ENCODE data around the gene RNF11.

RNF11 gene

DNA sequence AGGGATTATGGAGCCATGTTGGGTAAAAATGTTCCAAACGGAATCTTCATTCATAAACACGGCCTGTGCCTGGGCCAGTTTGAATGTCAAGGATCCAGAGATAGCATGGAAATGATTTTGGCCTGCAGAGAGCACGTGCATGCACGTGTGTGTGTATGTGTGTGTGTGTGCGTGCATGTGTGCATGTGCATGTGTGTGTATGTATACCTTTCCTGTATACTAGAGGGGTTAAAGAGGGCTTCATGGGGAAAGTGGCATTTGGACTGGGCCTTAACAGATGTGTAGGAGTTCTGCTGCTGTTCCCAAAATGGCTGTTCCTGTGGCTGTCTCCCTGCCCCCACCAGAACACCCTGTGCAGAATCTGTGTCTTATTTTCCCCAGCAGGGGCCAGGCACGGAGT lies 72.6 kb downstream of the RNF11 start:
- H3K27me3 ChIP-seq (ENCODE audit: low read depth, low read length) = no peaks in the 10 kb centered on the region

DNA sequence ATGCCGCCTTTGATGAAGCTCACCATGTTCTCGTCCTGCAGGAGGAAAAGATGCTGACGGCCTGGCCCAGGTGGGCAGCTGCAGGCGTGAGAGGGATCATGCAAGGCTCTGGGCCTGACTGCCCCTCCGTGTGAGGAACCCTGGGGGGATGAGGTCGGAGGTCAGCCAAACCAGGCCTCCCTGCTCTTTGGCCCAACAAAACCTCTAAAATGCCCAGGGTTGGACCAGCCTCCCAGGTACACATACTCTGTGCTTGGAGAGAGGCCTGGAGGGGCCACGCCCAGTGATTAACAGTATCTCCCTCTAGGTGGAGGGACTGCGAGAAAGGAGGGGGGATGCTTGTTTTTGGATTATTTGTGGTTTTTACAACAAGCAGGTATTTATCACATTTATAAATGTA lies 73.2 kb downstream of the RNF11 start:
- Histone ChIP-seq H3K9me3 (ENCODE audit: control insufficient read depth in 1 of 2, low read length in 2 of 2) (no peaks in the 10 kb centered on the region), H3K27me3 (ENCODE audit: low read depth, low read length) (no peaks in the 10 kb centered on the region), H3K4me1 (ENCODE audit: control insufficient read depth in 1 of 2, insufficient read depth in 2 of 2, low read length in 2 of 2) (no peaks in the 10 kb centered on the region), H3K27ac (ENCODE audit: low read length) (no peak overlapping the region), H3K4me3 (ENCODE audit: low read depth in 1 of 2, low read length in 2 of 2) (no peak overlapping the region), H3K36me3 (ENCODE audit: control insufficient read depth in 1 of 2, insufficient read depth in 2 of 2, low read length in 2 of 2) (no peaks in the 10 kb centered on the region)

More for the DNA sequence above, 72.6 kb downstream of the RNF11 start:
- Histone ChIP-seq H3K4me1 (ENCODE audit: control insufficient read depth in 1 of 2, insufficient read depth in 2 of 2, low read length in 2 of 2) (no peaks in the 10 kb centered on the region), H3K4me3 (ENCODE audit: low read depth in 1 of 2, low read length in 2 of 2) (no peak overlapping the region), H3K36me3 (ENCODE audit: control insufficient read depth in 1 of 2, insufficient read depth in 2 of 2, low read length in 2 of 2) (no peaks in the 10 kb centered on the region), H3K9me3 (ENCODE audit: control insufficient read depth in 1 of 2, low read length in 2 of 2) (no peaks in the 10 kb centered on the region), H3K27ac (ENCODE audit: low read length) (no peak overlapping the region)

DNA sequence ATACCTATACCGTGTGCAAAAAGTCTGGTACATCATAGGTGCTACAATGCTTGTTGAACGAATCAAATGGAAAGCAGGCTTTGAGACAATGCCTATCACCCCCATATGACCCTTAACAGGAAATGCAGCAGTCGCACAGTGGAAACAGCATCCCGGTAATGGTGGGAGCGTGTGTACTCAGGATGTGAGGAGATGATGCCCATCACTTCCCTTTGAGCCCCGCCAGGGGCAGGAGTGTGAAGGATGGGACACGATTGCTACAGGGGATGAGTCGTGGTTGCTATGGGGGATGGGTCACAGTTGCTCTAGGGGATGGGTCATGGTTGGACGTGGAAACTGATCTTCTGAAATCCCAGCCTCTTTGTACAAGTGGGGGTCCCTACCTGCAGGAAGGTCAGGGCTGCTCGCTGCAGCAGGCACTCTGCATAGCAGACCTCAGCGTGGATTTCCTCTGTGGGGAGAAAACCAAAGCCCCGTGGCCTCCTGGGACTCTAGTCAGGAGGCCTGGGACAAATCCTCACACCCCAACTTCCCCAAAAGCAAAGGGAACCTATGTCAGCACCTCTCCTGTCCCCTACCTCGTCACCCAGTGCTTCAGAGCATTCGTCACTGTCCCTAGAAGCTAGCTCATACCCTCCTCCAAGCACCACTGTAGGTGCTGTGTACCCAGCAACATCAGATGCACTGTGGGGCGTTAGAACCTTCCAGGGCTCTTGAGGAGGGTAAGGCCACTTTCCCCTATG lies 75.0 kb downstream of the RNF11 start:
- no peaks in the 10 kb centered on the region for H3K4me1 ChIP-seq (ENCODE audit: control insufficient read depth in 1 of 2, insufficient read depth in 2 of 2, low read length in 2 of 2)
- no peak overlapping the region for H3K4me3 ChIP-seq (ENCODE audit: low read depth in 1 of 2, low read length in 2 of 2)
- no peaks in the 10 kb centered on the region for H3K36me3 ChIP-seq (ENCODE audit: control insufficient read depth in 1 of 2, insufficient read depth in 2 of 2, low read length in 2 of 2)
- H3K9me3 ChIP-seq (ENCODE audit: control insufficient read depth in 1 of 2, low read length in 2 of 2) = no peaks in the 10 kb centered on the region
- H3K27me3 ChIP-seq (ENCODE audit: low read depth, low read length) = no peaks in the 10 kb centered on the region
- H3K27ac ChIP-seq (ENCODE audit: low read length) = no peak overlapping the region

DNA sequence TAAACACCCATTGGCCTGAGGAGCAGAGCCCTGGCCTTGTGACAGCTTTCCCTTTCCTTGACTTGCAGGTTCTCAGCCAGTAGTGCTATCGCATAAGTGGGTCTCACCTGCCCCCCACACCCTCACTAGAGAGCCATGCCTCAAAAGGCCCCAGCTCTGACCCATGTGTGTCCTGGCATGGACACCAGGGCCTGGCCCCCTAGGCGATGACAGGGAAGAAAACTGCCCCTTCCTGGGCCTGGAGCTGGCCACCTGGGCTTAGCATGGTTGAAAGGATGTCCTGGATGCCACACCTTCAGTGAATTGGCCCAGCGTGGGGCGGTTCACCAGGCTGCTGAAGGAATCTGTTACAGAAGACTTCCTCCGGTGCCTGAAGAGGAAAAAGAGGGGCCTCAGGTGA lies 75.8 kb downstream of the RNF11 start:
- no peak overlapping the region for H3K27ac ChIP-seq (ENCODE audit: low read length)
- no peaks in the 10 kb centered on the region for H3K9me3 ChIP-seq (ENCODE audit: control insufficient read depth in 1 of 2, low read length in 2 of 2)
- H3K36me3 ChIP-seq (ENCODE audit: control insufficient read depth in 1 of 2, insufficient read depth in 2 of 2, low read length in 2 of 2) = no peaks in the 10 kb centered on the region
- no peaks in the 10 kb centered on the region for H3K4me1 ChIP-seq (ENCODE audit: control insufficient read depth in 1 of 2, insufficient read depth in 2 of 2, low read length in 2 of 2)
- no peaks in the 10 kb centered on the region for H3K27me3 ChIP-seq (ENCODE audit: low read depth, low read length)
- no peak overlapping the region for H3K4me3 ChIP-seq (ENCODE audit: low read depth in 1 of 2, low read length in 2 of 2)

DNA sequence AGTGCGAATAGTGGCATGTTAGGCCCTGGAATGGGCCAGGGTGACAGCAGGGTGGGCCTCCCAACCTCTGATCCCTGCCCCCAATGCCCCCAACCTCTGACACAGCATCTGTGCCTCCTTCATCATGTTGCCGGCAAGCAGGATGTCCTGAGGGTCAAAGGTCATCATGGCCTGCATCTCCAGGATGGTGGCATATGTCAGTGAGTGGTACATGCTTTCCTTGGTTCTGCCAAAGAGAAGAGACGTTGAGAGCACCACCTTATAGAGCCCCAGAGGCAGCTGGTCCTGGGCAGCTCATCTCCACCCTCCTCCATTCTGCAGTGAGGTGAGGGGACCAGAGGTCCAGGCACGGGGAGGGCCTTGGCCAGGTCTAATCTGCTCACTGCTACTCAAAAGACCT lies 76.6 kb downstream of the RNF11 start:
- no peak overlapping the region for H3K4me3 ChIP-seq (ENCODE audit: low read depth in 1 of 2, low read length in 2 of 2)
- no peaks in the 10 kb centered on the region for H3K27me3 ChIP-seq (ENCODE audit: low read depth, low read length)
- no peaks in the 10 kb centered on the region for H3K9me3 ChIP-seq (ENCODE audit: control insufficient read depth in 1 of 2, low read length in 2 of 2)
- H3K4me1 ChIP-seq (ENCODE audit: control insufficient read depth in 1 of 2, insufficient read depth in 2 of 2, low read length in 2 of 2) = no peaks in the 10 kb centered on the region
- no peaks in the 10 kb centered on the region for H3K36me3 ChIP-seq (ENCODE audit: control insufficient read depth in 1 of 2, insufficient read depth in 2 of 2, low read length in 2 of 2)
- no peak overlapping the region for H3K27ac ChIP-seq (ENCODE audit: low read length)

DNA sequence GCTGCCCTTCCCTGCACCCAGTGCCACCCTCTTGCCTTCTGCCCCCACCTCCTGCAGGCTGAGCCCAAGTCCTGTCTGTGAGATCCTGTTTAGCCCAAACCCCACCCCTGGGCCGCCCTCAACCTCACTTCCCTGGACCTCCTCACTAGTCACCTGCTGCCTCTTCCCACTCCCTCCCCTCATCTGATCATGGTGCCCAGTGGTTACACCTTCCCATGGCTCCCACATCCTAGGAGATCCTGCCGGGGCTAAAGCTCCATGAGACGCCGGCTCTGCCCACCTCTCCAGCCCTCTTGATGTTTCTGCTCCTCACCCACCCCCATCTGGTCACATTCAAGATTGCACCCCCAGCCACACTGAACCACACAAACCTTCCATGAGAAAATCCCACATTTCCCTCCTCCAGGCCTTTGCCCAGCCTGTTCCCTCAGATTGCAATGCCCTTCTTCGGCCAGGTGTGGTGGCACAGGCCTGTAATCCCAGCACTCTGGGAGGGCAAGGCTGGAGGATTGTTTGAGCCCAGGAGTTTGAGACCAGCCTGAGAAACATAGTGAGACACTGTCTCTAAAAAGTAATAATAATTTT lies 77.3 kb downstream of the RNF11 start:
- Histone ChIP-seq H3K9me3 (ENCODE audit: control insufficient read depth in 1 of 2, low read length in 2 of 2) (no peaks in the 10 kb centered on the region), H3K4me1 (ENCODE audit: control insufficient read depth in 1 of 2, insufficient read depth in 2 of 2, low read length in 2 of 2) (no peaks in the 10 kb centered on the region), H3K27ac (ENCODE audit: low read length) (no peak overlapping the region), H3K36me3 (ENCODE audit: control insufficient read depth in 1 of 2, insufficient read depth in 2 of 2, low read length in 2 of 2) (no peaks in the 10 kb centered on the region), H3K4me3 (ENCODE audit: low read depth in 1 of 2, low read length in 2 of 2) (no peak overlapping the region), H3K27me3 (ENCODE audit: low read depth, low read length) (no peaks in the 10 kb centered on the region)

DNA sequence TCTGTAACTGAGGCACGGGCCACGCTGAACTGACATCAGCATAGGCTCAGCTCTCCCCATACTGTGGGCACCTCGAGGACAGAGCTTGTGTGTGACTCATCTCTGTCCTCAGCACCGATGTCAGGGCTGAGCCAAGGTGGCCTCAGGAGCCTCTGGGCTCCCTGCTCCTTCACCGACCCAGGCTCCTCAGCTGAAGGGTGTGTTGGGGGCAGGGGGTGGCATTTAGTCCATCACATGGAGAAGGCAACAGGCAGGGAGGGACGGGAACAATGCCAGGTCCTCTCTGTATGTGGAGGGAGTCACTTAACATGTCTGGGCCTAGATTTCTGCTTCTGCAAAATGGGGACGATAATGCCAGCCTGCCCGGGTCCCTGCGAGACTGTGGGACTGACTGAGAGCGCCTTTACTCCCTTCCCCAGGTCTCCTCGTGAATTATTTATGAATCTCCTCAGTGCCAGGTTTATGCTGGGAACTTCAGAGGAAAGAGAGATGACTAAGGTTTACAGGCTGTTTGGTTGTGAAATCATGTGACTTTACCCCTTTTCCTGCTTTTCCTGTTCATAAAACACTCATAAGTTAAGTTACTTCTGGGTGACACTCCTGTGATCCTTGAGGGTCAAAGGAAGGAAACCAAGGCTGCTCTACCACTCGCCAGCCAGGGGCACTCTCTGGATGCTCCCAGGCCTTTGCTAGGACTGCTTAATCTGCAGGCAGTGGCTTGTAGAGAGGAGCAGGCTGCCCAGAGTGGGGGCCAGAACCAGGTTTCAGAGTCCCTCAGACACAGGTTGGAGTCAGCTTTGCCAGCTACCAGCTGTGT lies 78.1 kb downstream of the RNF11 start:
- no peaks in the 10 kb centered on the region for H3K36me3 ChIP-seq (ENCODE audit: control insufficient read depth in 1 of 2, insufficient read depth in 2 of 2, low read length in 2 of 2)
- H3K9me3 ChIP-seq (ENCODE audit: control insufficient read depth in 1 of 2, low read length in 2 of 2) = no peaks in the 10 kb centered on the region
- H3K27me3 ChIP-seq (ENCODE audit: low read depth, low read length) = no peaks in the 10 kb centered on the region
- no peak overlapping the region for H3K27ac ChIP-seq (ENCODE audit: low read length)
- no peaks in the 10 kb centered on the region for H3K4me1 ChIP-seq (ENCODE audit: control insufficient read depth in 1 of 2, insufficient read depth in 2 of 2, low read length in 2 of 2)
- H3K4me3 ChIP-seq (ENCODE audit: low read depth in 1 of 2, low read length in 2 of 2) = no peak overlapping the region

DNA sequence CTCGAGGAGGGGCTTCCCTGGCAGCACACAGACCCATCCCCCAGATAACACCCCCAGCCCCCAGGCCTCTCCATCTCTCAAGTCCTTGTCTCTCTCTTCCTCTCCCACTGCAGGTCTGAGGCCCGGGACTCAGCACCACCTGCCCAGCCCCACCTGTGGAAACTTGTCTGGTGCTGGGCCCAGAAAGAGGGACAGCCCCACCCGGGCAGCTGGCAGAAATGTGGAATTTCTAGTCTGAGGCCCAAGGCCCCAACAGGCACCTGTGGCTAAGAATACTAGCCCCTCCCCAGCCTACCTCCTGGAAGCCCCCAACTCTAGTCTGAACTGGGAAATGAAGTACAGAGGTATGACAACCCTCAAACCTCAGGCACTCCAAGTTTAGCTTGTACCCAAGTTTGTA lies 78.9 kb downstream of the RNF11 start:
- Histone ChIP-seq H3K27me3 (ENCODE audit: low read depth, low read length) (no peaks in the 10 kb centered on the region), H3K9me3 (ENCODE audit: control insufficient read depth in 1 of 2, low read length in 2 of 2) (no peaks in the 10 kb centered on the region), H3K27ac (ENCODE audit: low read length) (no peak overlapping the region), H3K4me1 (ENCODE audit: control insufficient read depth in 1 of 2, insufficient read depth in 2 of 2, low read length in 2 of 2) (no peaks in the 10 kb centered on the region), H3K36me3 (ENCODE audit: control insufficient read depth in 1 of 2, insufficient read depth in 2 of 2, low read length in 2 of 2) (no peaks in the 10 kb centered on the region), H3K4me3 (ENCODE audit: low read depth in 1 of 2, low read length in 2 of 2) (no peak overlapping the region)

DNA sequence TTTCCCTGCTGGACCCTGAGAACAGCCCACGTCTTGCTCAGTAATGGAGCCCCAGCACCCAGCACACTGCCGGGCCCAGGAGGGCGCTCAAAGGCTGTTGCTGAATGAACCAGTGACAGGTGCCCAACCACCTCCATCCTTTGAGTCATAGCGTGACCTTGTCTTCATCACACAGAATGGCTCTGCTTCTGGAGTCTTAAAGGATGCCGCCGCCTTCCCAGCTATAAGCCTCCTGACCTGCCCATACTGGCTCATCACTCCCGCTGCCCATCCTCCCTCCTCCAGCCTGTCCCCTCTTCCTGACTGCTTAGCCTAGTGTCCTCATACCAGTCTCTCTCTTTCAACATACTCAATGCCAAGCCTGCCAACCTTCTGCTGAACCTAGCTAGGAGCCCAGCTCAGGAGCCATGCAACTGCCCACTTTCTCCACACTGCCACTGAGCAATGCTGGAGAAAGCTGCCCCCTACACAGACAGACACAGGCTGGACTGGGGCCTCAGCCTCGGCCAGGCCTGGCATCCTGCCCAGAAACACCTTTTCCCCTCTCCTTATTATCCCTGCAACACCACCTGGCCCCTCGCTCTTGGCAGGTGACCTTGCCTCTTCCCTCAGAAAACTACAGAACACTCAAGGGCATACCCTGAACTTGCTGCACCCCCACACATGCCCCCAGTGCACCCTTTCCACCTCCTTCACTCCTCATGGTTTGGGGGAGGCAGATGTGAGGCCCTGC lies 80.2 kb downstream of the RNF11 start:
- no peaks in the 10 kb centered on the region for H3K27me3 ChIP-seq (ENCODE audit: low read depth, low read length)
- no peak overlapping the region for H3K4me3 ChIP-seq (ENCODE audit: low read depth in 1 of 2, low read length in 2 of 2)
- no peaks in the 10 kb centered on the region for H3K36me3 ChIP-seq (ENCODE audit: control insufficient read depth in 1 of 2, insufficient read depth in 2 of 2, low read length in 2 of 2)
- no peaks in the 10 kb centered on the region for H3K4me1 ChIP-seq (ENCODE audit: control insufficient read depth in 1 of 2, insufficient read depth in 2 of 2, low read length in 2 of 2)
- H3K27ac ChIP-seq (ENCODE audit: low read length) = no peak overlapping the region
- no peaks in the 10 kb centered on the region for H3K9me3 ChIP-seq (ENCODE audit: control insufficient read depth in 1 of 2, low read length in 2 of 2)

DNA sequence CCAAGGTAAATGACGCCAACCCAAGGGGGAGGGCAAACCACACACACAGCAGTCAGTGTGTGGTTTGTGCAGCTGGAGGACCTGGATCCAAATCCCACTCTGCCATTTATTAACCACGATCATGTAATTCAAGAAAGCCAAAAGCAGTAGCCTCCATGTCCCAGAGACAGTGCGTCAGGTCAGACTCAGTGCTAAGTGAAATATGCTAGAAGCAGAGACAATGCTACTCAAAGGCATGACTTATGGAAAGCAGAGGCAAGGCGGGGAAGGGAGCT lies 80.7 kb downstream of the RNF11 start:
- Histone ChIP-seq H3K27ac (ENCODE audit: low read length) (no peak overlapping the region), H3K4me1 (ENCODE audit: control insufficient read depth in 1 of 2, insufficient read depth in 2 of 2, low read length in 2 of 2) (no peaks in the 10 kb centered on the region)

DNA sequence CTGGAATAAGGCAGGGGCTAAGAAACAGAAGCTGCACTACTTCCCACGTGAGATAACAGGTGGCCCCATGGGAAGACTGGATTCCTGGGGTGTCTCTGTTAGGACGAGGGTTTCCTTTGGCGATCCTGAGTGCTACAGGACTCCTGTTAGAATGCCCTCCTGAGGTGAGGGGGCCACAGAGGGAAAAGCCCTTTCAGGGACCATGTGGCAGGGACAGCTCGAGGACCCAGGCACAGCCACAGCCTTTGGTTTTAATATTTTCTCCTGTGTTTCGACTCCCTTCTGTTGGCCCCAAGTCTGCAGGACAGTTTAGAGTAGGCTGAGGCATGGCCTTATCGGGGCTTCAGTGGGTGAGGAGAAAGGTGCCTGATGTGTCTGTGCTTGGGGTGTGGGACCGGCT lies 81.7 kb downstream of the RNF11 start:
- no peaks in the 10 kb centered on the region for H3K9me3 ChIP-seq (ENCODE audit: control insufficient read depth in 1 of 2, low read length in 2 of 2)
- H3K36me3 ChIP-seq (ENCODE audit: control insufficient read depth in 1 of 2, insufficient read depth in 2 of 2, low read length in 2 of 2) = no peaks in the 10 kb centered on the region
- no peaks in the 10 kb centered on the region for H3K27me3 ChIP-seq (ENCODE audit: low read depth, low read length)
- H3K4me1 ChIP-seq (ENCODE audit: control insufficient read depth in 1 of 2, insufficient read depth in 2 of 2, low read length in 2 of 2) = no peaks in the 10 kb centered on the region
- no peak overlapping the region for H3K4me3 ChIP-seq (ENCODE audit: low read depth in 1 of 2, low read length in 2 of 2)
- H3K27ac ChIP-seq (ENCODE audit: low read length) = no peak overlapping the region

More for the DNA sequence above, 80.7 kb downstream of the RNF11 start:
- H3K9me3 ChIP-seq (ENCODE audit: control insufficient read depth in 1 of 2, low read length in 2 of 2) = no peaks in the 10 kb centered on the region
- no peak overlapping the region for H3K4me3 ChIP-seq (ENCODE audit: low read depth in 1 of 2, low read length in 2 of 2)
- no peaks in the 10 kb centered on the region for H3K27me3 ChIP-seq (ENCODE audit: low read depth, low read length)
- no peaks in the 10 kb centered on the region for H3K36me3 ChIP-seq (ENCODE audit: control insufficient read depth in 1 of 2, insufficient read depth in 2 of 2, low read length in 2 of 2)

Data from muscle layer of duodenum (tissue), 2 donors.